GM19193 (cell line): ENCODE data around the gene KCTD21.

Experiments used
- POLR2A ChIP-seq: IDR thresholded peaks from 4 replicates; pipeline ENCODE4 v1.6.1; 2011; ENCODE audit not compliant: insufficient read depth, insufficient read length; ENCODE audit errors: extremely low read depth

The KCTD21 gene

GRCh38 chr11:78197816-78198215, 9.4 kb upstream of the KCTD21 start:
- no peak for TF ChIP-seq POLR2A

- no peak for TF ChIP-seq POLR2A
Observed at GRCh38 chr11:78196661-78197091, 8.2 kb upstream of the KCTD21 start.

- TF ChIP-seq POLR2A, result no peak
Observed at GRCh38 chr11:78195917-78196560, 7.6 kb upstream of the KCTD21 start.

- TF ChIP-seq POLR2A, result no peak
Observed at GRCh38 chr11:78194490-78194889, 6.1 kb upstream of the KCTD21 start.

GRCh38 chr11:78193806-78194205, 5.4 kb upstream of the KCTD21 start:
- no peak for TF ChIP-seq POLR2A

GRCh38 chr11:78192911-78193351, 4.5 kb upstream of the KCTD21 start:
- no peak for TF ChIP-seq POLR2A

- TF ChIP-seq POLR2A, result no peak
Observed at GRCh38 chr11:78192223-78192719, 3.8 kb upstream of the KCTD21 start.

GRCh38 chr11:78190871-78191538, 2.6 kb upstream of the KCTD21 start:
- TF ChIP-seq POLR2A, result no peak

- no peak for TF ChIP-seq POLR2A
Observed at GRCh38 chr11:78190374-78190773, 1.9 kb upstream of the KCTD21 start.

- no peak for TF ChIP-seq POLR2A
Observed at GRCh38 chr11:78189851-78190250, 1.4 kb upstream of the KCTD21 start.

GRCh38 chr11:78189174-78189724, 823 bp upstream of the KCTD21 start:
- TF ChIP-seq POLR2A, result no peak

- TF ChIP-seq POLR2A, result no peak
Observed at GRCh38 chr11:78187366-78188285, 800 bp downstream of the KCTD21 start.

GRCh38 chr11:78181185-78181584, 7.2 kb downstream of the KCTD21 start:
- no peak for TF ChIP-seq POLR2A

GRCh38 chr11:78180751-78181150, 7.7 kb downstream of the KCTD21 start:
- no peak for TF ChIP-seq POLR2A
